Psoas muscle (tissue), 8 donors: ENCODE results near the gene TLCD3B. TPM values are rescaled to one million over a fixed set of nuclear protein-coding genes. Genes with fewer than 3 reads are reported as not detected.

Experiments
- ATAC-seq, 4 donors: fragments of 200-7000 bp; cut with Tn5 transposase; one replicate each; pipeline ENCODE4 v1.9.1; 2020; ENCODE audit warnings: moderate library complexity in 3 of 4, mild to moderate bottlenecking in 2 of 4
- DNase-seq, 2 donors: peaks; one replicate each; pipeline ENCODE4 v3.0.0-alpha.2; 2020
- H3K27ac ChIP-seq: fragments of 200-600 bp; one replicate; pipeline ENCODE4 v1.8.0; 2022
- H3K27me3 ChIP-seq, 3 donors: fragments of 200-600 bp in 1 of 3; one replicate each; pipeline versions ENCODE4 v1.6.1 to v1.8.0; 2013 to 2022; ENCODE audit warnings: low read length in 2 of 3, mild to moderate bottlenecking in 2 of 3, moderate library complexity in 1 of 3; ENCODE audit not compliant: insufficient read depth in 3 of 3
- H3K36me3 ChIP-seq, 2 donors: fragments of 200-600 bp in 1 of 2; one replicate each; pipeline versions ENCODE4 v1.6.1 to v1.8.0; 2013 to 2022; ENCODE audit warnings: low read depth in 1 of 2, mild to moderate bottlenecking in 1 of 2, moderate library complexity in 1 of 2; ENCODE audit not compliant: insufficient read depth in 1 of 2
- H3K4me1 ChIP-seq: fragments of 200-600 bp; one replicate; pipeline ENCODE4 v1.8.0; 2022
- H3K4me3 ChIP-seq: fragments of 200-600 bp; one replicate; pipeline ENCODE4 v1.8.0; 2022; ENCODE audit warnings: mild to moderate bottlenecking
- H3K9me3 ChIP-seq: fragments of 200-600 bp; one replicate; pipeline ENCODE4 v1.8.0; 2022
- WGBS, 3 donors: extraction: QIAGEN DNeasy Blood & Tissue Kit; methylation state at CpG; one replicate each; pipeline versions ENCODE4 v1.1.6 to v1.1.7; 2013; 5-methylcytosine and 5-hydroxymethylcytosine counted together
- intact Hi-C, 2 donors: fragments of 100-400 bp; cut with DNase I; formaldehyde crosslinking; loops; one replicate each; pipeline versions ENCODE4 v1.11.0 to v1.14.2; 2022
- polyA plus RNA-seq, 3 donors: library from polyadenylated mRNA; stranded (reverse); fragments of 200-250 nt; gene quantifications; one replicate each; pipeline ENCODE4 v1.2.3, GENCODE V29; 2013
- total RNA-seq, 4 donors: library from RNA; stranded (reverse); fragmentation: NEBNext Ultra II Directional in 2 of 4; extraction: Animal tissue kit (Norgen Biotek cat#: 25700) in 2 of 4; gene quantifications; one replicate each; pipeline versions ENCODE4 v1.2.1 to v1.2.4, GENCODE V29; 2021 to 2023
- TF ChIP-seq, protein P1 (sequence below): fragments of 200-600 bp; IDR thresholded peaks from one replicate; pipeline ENCODE4 v1.8.0; 2022; ENCODE audit warnings: antibody characterized with exemption
- donor health status: healthy with polysubstance abuse.
- donor health status: DM: no; HTN: no; CAD: no; lungs with moderate emphysema.
- donor health status: Bipolar disorder and iron deficiency.
- donor health status: healthy.
- donor health status: DM: yes; HTN: yes; CAD: no.
- donor health status: DM: no; HTN: no; CAD: no.
- donor health status: DM: no; HTN: no; CAD: no.
- donor health status: DM: yes; HTN: yes; CAD: no.

TLCD3B gene
- total and polyA plus RNA-seq, 7 donors: 0.13 to 1.9 (median 0.22) TPM

DNA sequence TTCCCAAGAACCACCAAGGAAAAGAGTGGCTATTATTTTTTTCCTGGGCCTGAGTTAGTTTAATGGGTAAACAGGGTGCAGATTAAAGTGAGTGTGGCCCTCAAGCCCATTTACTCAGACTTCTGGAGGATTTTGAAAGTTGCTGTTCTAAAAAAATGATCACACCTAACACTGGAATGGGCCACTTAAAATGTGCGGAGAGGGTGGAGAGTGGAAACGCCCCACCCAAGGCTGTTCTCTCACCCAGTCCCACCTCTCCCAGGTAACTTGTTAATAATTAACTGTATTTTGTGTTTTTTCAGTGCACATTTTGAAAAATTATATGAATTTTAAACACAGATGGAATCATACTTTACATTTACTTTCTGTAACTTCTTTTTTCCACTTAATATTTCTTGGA, 41.0 kb downstream of the TLCD3B start:
- Histone ChIP-seq H3K4me3 (no peak overlapping the region), H3K4me1 (peaks cover 13% of the 10 kb centered on the region), H3K9me3 (no peaks in the 10 kb centered on the region), H3K36me3 (peaks cover 17 to 94% of the 10 kb centered on the region in 2 donors), H3K27me3 (no peaks in the 10 kb centered on the region), H3K27ac (no peak overlapping the region)
- TF ChIP-seq, protein P1, sequence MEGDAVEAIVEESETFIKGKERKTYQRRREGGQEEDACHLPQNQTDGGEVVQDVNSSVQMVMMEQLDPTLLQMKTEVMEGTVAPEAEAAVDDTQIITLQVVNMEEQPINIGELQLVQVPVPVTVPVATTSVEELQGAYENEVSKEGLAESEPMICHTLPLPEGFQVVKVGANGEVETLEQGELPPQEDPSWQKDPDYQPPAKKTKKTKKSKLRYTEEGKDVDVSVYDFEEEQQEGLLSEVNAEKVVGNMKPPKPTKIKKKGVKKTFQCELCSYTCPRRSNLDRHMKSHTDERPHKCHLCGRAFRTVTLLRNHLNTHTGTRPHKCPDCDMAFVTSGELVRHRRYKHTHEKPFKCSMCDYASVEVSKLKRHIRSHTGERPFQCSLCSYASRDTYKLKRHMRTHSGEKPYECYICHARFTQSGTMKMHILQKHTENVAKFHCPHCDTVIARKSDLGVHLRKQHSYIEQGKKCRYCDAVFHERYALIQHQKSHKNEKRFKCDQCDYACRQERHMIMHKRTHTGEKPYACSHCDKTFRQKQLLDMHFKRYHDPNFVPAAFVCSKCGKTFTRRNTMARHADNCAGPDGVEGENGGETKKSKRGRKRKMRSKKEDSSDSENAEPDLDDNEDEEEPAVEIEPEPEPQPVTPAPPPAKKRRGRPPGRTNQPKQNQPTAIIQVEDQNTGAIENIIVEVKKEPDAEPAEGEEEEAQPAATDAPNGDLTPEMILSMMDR: no peak
- ATAC-seq (no peak), DNase-seq (no peak)
- intact Hi-C loops: no loop called here
- WGBS, 3 donors: 90 to 96% (median 96%) methylated on average over 2 of the region's 2 CpGs

DNA sequence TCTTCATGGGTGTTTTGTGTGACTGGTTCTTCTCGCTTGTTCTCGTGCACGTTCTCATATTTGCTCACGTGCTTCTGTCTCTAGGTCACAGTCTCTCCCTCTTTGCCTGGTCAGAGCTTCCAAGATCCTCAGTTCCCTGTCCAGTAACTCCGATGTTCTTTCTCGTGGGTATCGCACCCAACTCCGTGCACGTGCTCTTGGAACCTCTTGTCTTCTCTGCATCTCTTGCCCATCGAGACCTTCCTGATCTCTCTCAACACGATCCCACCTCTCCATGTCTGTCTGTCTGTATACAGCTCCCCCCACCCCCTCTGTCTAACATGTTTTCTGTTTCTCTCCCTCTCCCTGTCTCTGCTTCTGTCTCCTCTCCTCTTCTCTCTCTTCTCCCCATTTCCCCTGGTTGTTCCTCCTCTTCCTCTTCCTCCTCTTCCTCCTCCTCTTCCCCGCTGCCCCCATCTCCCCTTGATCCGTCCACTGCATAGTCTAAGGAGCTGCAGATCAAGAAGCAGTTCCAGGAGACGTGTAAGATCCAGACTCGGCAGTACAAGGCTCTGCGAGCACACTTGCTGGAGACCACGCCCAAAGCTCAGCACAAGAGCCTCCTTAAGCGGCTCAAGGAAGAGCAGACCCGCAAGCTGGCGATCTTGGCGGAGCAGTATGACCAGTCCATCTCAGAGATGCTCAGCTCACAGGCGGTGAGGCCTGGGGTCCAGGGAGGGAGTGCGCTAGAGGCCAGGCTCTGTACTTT, 41.8 kb downstream of the TLCD3B start:
- Histone ChIP-seq H3K4me1 (peaks cover 5% of the 10 kb centered on the region), H3K9me3 (no peaks in the 10 kb centered on the region), H3K27me3 (no peaks in the 10 kb centered on the region), H3K27ac (no peak overlapping the region), H3K36me3 (peaks cover 19 to 100% of the 10 kb centered on the region in 2 donors), H3K4me3 (no peak overlapping the region)
- intact Hi-C loops: no loop called here
- TF ChIP-seq, protein P1: no peak
- ATAC-seq (no peak), DNase-seq (no peak)
- 82 to 83% (median 82%) methylated on average over 23 of the region's 23 CpGs for WGBS, 3 donors

DNA sequence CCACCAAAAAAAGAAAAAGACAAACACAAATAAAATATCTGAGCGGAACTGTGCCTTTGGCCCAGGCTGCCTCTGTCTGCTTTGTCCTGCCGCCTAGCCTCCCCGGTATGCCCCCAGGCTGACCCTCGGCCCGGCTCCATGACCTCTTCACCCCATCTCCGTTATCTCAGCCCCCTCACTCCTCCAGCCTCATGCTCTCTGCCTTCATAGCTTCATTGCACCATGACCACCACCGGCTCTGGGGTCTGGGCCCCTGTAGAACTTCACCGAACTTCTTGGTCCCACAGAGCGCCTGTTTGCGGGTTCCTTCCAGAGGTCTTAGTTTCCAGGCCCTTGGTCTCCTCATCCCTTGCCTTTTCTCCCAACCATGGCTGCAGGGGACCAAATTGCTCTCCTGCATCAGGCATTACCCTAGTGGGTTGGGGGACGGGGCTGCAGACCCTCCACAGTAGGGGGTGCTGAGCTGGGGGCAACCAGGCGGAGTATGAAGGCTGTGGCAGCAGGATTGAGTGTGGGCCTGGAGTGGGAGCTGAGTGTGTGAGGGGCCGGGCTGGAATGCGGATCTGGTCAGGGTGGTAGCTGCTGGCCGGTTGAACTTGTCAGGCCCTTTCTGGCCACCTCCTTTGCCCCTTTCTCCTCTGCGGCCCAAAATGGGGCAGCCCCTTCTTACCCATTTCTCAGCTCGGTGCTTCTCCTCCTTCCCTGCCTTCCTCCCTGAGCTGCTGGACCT, 42.6 kb downstream of the TLCD3B start:
- Histone ChIP-seq H3K4me3 (no peak overlapping the region), H3K36me3 (peaks cover 19 to 100% of the 10 kb centered on the region in 2 donors), H3K4me1 (no peaks in the 10 kb centered on the region), H3K9me3 (no peaks in the 10 kb centered on the region), H3K27me3 (no peaks in the 10 kb centered on the region), H3K27ac (no peak overlapping the region)
- intact Hi-C loops: no loop called here
- DNase-seq: no peak
- no peak for ATAC-seq
- TF ChIP-seq, protein P1: no peak
- 80 to 90% (median 86%) methylated on average over 16 to 17 of the region's 17 CpGs for WGBS, 3 donors

GRCh38 chr16:29987371-29988085, 43.5 kb downstream of the TLCD3B start:
- Histone ChIP-seq H3K4me3 (no peak overlapping the region), H3K36me3 (peaks cover 19 to 100% of the 10 kb centered on the region in 2 donors), H3K27me3 (no peaks in the 10 kb centered on the region), H3K9me3 (no peaks in the 10 kb centered on the region), H3K4me1 (no peaks in the 10 kb centered on the region), H3K27ac (no peak overlapping the region)
- TF ChIP-seq, protein P1: no peak
- no peak for ATAC-seq
- no peak for DNase-seq
- intact Hi-C loops: no loop called here
- WGBS, 3 donors: 92 to 93% (median 92%) methylated on average over 27 to 35 of the region's 35 CpGs
